ENCODE results near the gene AQP1.

Gene AQP1

GRCh38 chr7:30916767-30917166 is 5.1 kb downstream of the AQP1 start:
- Histone ChIP-seq H3K9me3 (no peaks in the 10 kb centered on the region), H4K20me1 (no peaks in the 10 kb centered on the region), H3K36me3 (no peaks in the 10 kb centered on the region), H3K27me3 (no peaks in the 10 kb centered on the region), H3K9ac (no peak overlapping the region), H3K4me1 (peaks cover 56% of the 10 kb centered on the region), H3K4me3 (no peak overlapping the region), H3K27ac (no peak overlapping the region), H3K4me2 (no peak overlapping the region)
- no peak for TF ChIP-seq Cebpa-rat (IDR thresholded peaks at IDR 0.05)

- H3K27ac ChIP-seq: no peak overlapping the region
- H3K4me3 ChIP-seq: no peak overlapping the region
- H3K9ac ChIP-seq: no peak overlapping the region
- no peak for TF ChIP-seq Cebpa-rat (IDR thresholded peaks at IDR 0.05)
- H3K36me3 ChIP-seq: no peaks in the 10 kb centered on the region
- peaks cover 50% of the 10 kb centered on the region for H3K4me1 ChIP-seq
- no peaks in the 10 kb centered on the region for H3K27me3 ChIP-seq
- no peaks in the 10 kb centered on the region for H3K9me3 ChIP-seq
- no peaks in the 10 kb centered on the region for H4K20me1 ChIP-seq
- no peak overlapping the region for H3K4me2 ChIP-seq
These were observed 5.7 kb downstream of the AQP1 start for GRCh38 chr7:30917216-30917893.

- Histone ChIP-seq H3K36me3 (no peaks in the 10 kb centered on the region), H3K9ac (no peak overlapping the region), H3K9me3 (no peaks in the 10 kb centered on the region), H3K4me2 (no peak overlapping the region), H3K27me3 (no peaks in the 10 kb centered on the region), H3K27ac (no peak overlapping the region), H4K20me1 (no peaks in the 10 kb centered on the region), H3K4me3 (no peak overlapping the region), H3K4me1 (peaks cover 37% of the 10 kb centered on the region)
- no peak for TF ChIP-seq Cebpa-rat (IDR thresholded peaks at IDR 0.05)
These were observed 7.0 kb downstream of the AQP1 start for GRCh38 chr7:30918676-30919075.

- Histone ChIP-seq H3K9ac (no peak overlapping the region), H4K20me1 (no peaks in the 10 kb centered on the region), H3K27ac (no peak overlapping the region), H3K4me1 (peaks cover 23% of the 10 kb centered on the region), H3K4me2 (no peak overlapping the region), H3K4me3 (no peak overlapping the region), H3K36me3 (no peaks in the 10 kb centered on the region), H3K9me3 (no peaks in the 10 kb centered on the region), H3K27me3 (no peaks in the 10 kb centered on the region)
- TF ChIP-seq Cebpa-rat (IDR thresholded peaks at IDR 0.05): no peak
These were observed 8.4 kb downstream of the AQP1 start for GRCh38 chr7:30920021-30920583.

GRCh38 chr7:30920584-30921539 is 9.2 kb downstream of the AQP1 start:
- Histone ChIP-seq H3K4me1 (peaks cover 15% of the 10 kb centered on the region), H3K4me2 (0 out of 2 replicates have a peak overlapping the region, but pooled peaks have one; percentile 19), H3K4me3 (no peak overlapping the region), H4K20me1 (no peaks in the 10 kb centered on the region), H3K27me3 (no peaks in the 10 kb centered on the region), H3K9me3 (no peaks in the 10 kb centered on the region), H3K27ac (no peak overlapping the region), H3K36me3 (no peaks in the 10 kb centered on the region), H3K9ac (no peak overlapping the region)
- TF ChIP-seq Cebpa-rat (IDR thresholded peaks at IDR 0.05): no peak

- H4K20me1 ChIP-seq: no peaks in the 10 kb centered on the region
- no peak overlapping the region for H3K9ac ChIP-seq
- 0 out of 2 replicates have a peak, but pooled peaks cover 6% of the 10 kb centered on the region for H3K4me1 ChIP-seq
These were observed 10.1 kb downstream of the AQP1 start for GRCh38 chr7:30921540-30922401.

GRCh38 chr7:30922596-30922995 is 10.9 kb downstream of the AQP1 start:
- Histone ChIP-seq H3K4me3 (no peak overlapping the region), H3K4me2 (no peak overlapping the region), H3K9me3 (peaks cover 7% of the 10 kb centered on the region; the same call in 1 of the 2 replicates), H3K36me3 (no peaks in the 10 kb centered on the region), H3K4me1 (0 out of 2 replicates have a peak, but pooled peaks cover 6% of the 10 kb centered on the region), H4K20me1 (no peaks in the 10 kb centered on the region), H3K9ac (no peak overlapping the region), H3K27ac (no peak overlapping the region), H3K27me3 (no peaks in the 10 kb centered on the region)
- TF ChIP-seq Cebpa-rat (IDR thresholded peaks at IDR 0.05): no peak

More at GRCh38 chr7:30921540-30922401, 10.1 kb downstream of the AQP1 start:
- Histone ChIP-seq H3K27ac (no peak overlapping the region), H3K9me3 (0 out of 2 replicates have a peak, but pooled peaks cover 1% of the 10 kb centered on the region), H3K4me3 (no peak overlapping the region), H3K36me3 (no peaks in the 10 kb centered on the region), H3K4me2 (no peak overlapping the region), H3K27me3 (no peaks in the 10 kb centered on the region)
- no peak for TF ChIP-seq Cebpa-rat (IDR thresholded peaks at IDR 0.05)

- Histone ChIP-seq H3K4me3 (no peak overlapping the region), H3K4me1 (0 out of 2 replicates have a peak, but pooled peaks cover 6% of the 10 kb centered on the region), H3K36me3 (no peaks in the 10 kb centered on the region), H4K20me1 (no peaks in the 10 kb centered on the region), H3K9me3 (peaks cover 7% of the 10 kb centered on the region; the same call in 1 of the 2 replicates), H3K9ac (no peak overlapping the region), H3K27me3 (no peaks in the 10 kb centered on the region), H3K4me2 (no peak overlapping the region), H3K27ac (no peak overlapping the region)
- no peak for TF ChIP-seq Cebpa-rat (IDR thresholded peaks at IDR 0.05)
These were observed 11.5 kb downstream of the AQP1 start for GRCh38 chr7:30923009-30923773.
